Tibial nerve (tissue), 4 donors: ENCODE data around the gene PHC3. TPM values are rescaled to one million over a fixed set of nuclear protein-coding genes. Genes with fewer than 3 reads are reported as not detected.

Source experiments
- DNase-seq, 2 donors: peaks; one replicate each; pipeline ENCODE4 v3.0.0-alpha.2; 2019; ENCODE audit warnings: low spot score in 2 of 2
- H3K27ac ChIP-seq, 4 donors: fragments of 200-600 bp; sonication (generic) in 3 of 4; one replicate each; pipeline ENCODE4 v1.5.1; 2017 to 2019; ENCODE audit warnings: mild to moderate bottlenecking in 1 of 4
- H3K27me3 ChIP-seq, 2 donors: fragments of 200-600 bp; sonication (generic) in 1 of 2; one replicate each; pipeline versions ENCODE4 v1.5.1 to v1.6.0; 2017 to 2019
- H3K36me3 ChIP-seq, 3 donors: fragments of 200-600 bp; sonication (generic); one replicate each; pipeline ENCODE4 v1.5.1; 2018 to 2019
- H3K4me1 ChIP-seq, 4 donors: fragments of 200-600 bp; sonication (generic) in 3 of 4; one replicate each; pipeline ENCODE4 v1.5.1; 2017 to 2019
- H3K4me3 ChIP-seq, 4 donors: fragments of 200-600 bp; sonication (generic) in 3 of 4; one replicate each; pipeline ENCODE4 v1.5.1; 2017 to 2019; ENCODE audit warnings: mild to moderate bottlenecking in 1 of 4, moderate library complexity in 1 of 4
- H3K9me3 ChIP-seq, 4 donors: fragments of 200-600 bp; sonication (generic) in 3 of 4; one replicate each; pipeline ENCODE4 v1.5.1; 2017 to 2019
- CTCF ChIP-seq, 5 experiments: fragments of 200-600 bp in 3 of 5; fragments of 450-650 bp in 2 of 5; sonication (generic) in 3 of 5; IDR thresholded peaks; one replicate each; pipeline ENCODE4 v1.5.1; 2016 to 2019; ENCODE audit warnings: antibody characterized with exemption in 5 of 5, mild to moderate bottlenecking in 3 of 5, moderate library complexity in 2 of 5
- EP300 ChIP-seq, 2 donors: sonication (generic); formaldehyde crosslinking; IDR thresholded peaks; one replicate each; pipeline ENCODE4 v1.6.1; 2017; ENCODE audit warnings: antibody characterized with exemption in 2 of 2, mild to moderate bottlenecking in 1 of 2
- POLR2A ChIP-seq, 2 donors: fragments of 450-650 bp; IDR thresholded peaks; one replicate each; pipeline ENCODE4 v1.6.1; 2017; ENCODE audit warnings: antibody characterized with exemption in 2 of 2, mild to moderate bottlenecking in 2 of 2, moderate library complexity in 2 of 2
- WGBS, 2 donors: methylation state at CpG; one replicate each; pipeline ENCODE4 v1.1.5; 2018; 5-methylcytosine and 5-hydroxymethylcytosine counted together
- total RNA-seq, 4 donors: library from RNA; depleted of rRNA; stranded (reverse); fragments of >200 nt; gene quantifications; one replicate each; pipeline ENCODE4 v1.1.0, GENCODE V29; 2016

PHC3 gene
- total RNA-seq, 4 donors from 2014 or later, result 63.8 to 124 (median 112) TPM

DNA sequence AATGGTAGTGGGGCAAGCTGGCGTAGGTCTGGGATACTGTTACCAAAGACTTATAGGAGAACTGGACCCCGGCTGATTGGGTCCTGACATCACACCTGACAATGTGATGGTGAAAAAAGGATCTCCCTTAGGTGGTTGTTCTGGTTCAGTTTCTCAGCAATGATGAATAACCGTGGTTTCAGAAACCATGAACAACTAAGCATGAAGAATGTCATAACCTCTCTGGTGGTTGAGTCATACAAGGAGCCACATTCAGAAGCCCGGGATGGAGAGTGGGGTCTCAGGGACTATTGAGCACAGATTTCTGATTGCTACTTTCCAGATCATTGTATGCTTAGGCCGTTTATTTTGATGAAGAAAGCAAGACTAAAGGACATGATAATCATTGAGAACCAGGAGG, 126.3 kb downstream of the PHC3 start:
- Histone ChIP-seq H3K4me1 (no peaks in the 10 kb centered on the region), H3K36me3 (no peaks in the 10 kb centered on the region), H3K9me3 (no peaks in the 10 kb centered on the region), H3K27me3 (no peaks in the 10 kb centered on the region), H3K27ac (no peak overlapping the region), H3K4me3 (no peak overlapping the region)
- TF ChIP-seq POLR2A (IDR thresholded peaks at IDR 0.05) (no peak), CTCF (IDR thresholded peaks at IDR 0.05) (no peak), EP300 (IDR thresholded peaks at IDR 0.05) (no peak)
- 86 to 88% methylated on average over 5 of the region's 5 CpGs for WGBS, 2 donors
- DNase-seq, result no peak

DNA sequence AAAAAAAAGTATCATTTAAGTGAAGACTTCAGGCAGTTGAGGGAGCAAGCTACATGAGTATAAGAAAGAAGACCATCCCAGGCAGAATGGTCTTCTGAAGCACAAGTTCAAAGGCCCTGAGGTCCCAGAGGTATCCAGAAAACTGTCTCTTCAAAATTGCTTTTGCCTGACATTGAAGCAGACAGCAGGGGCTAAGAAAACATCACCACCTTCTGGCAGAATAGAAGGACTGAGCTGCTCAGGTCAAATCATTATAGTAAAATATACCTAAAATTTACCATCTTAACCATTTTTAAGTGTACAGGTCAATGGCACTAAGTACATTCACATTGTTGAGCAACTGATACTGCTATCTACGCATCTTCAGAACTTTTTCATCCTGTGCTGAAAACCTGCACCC, 127.3 kb downstream of the PHC3 start:
- TF ChIP-seq EP300 (IDR thresholded peaks at IDR 0.05), result no peak
- TF ChIP-seq POLR2A (IDR thresholded peaks at IDR 0.05), result no peak
- TF ChIP-seq CTCF (IDR thresholded peaks at IDR 0.05), result no peak
- Histone ChIP-seq H3K9me3 (no peaks in the 10 kb centered on the region), H3K27me3 (no peaks in the 10 kb centered on the region), H3K4me3 (no peak overlapping the region), H3K4me1 (no peaks in the 10 kb centered on the region), H3K27ac (no peak overlapping the region), H3K36me3 (no peaks in the 10 kb centered on the region)
- WGBS, 2 donors, result 95 to 97% methylated on average over 1 of the region's 1 CpG
- DNase-seq, result no peak

DNA sequence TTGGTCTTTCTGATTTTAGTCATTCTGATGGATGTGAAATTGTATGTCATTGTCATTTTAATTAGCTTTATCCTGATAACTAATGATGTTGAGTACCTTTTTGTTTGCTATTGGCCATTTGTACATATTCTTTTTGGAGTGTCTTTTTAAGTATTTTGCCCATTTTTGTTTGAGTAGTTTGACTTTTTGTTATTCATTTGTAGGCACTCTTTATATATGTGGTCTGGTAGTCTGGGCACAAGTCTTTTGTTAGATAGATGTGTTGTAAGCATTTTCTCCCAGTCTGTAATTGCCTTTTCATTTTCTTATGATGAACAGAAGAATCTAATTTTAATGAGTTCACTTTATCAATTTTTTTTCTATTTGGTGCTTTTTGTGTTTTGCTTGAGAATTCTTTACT, 129.1 kb downstream of the PHC3 start:
- no peaks in the 10 kb centered on the region for H3K9me3 ChIP-seq
- no peaks in the 10 kb centered on the region for H3K4me1 ChIP-seq
- no peak overlapping the region for H3K4me3 ChIP-seq
- H3K27ac ChIP-seq, result no peak overlapping the region
- H3K27me3 ChIP-seq, result no peaks in the 10 kb centered on the region
- no peaks in the 10 kb centered on the region for H3K36me3 ChIP-seq
- DNase-seq, result no peak
- TF ChIP-seq CTCF (IDR thresholded peaks at IDR 0.05), result no peak
- no peak for TF ChIP-seq EP300 (IDR thresholded peaks at IDR 0.05)
- TF ChIP-seq POLR2A (IDR thresholded peaks at IDR 0.05), result no peak

- Histone ChIP-seq H3K9me3 (no peaks in the 10 kb centered on the region), H3K36me3 (no peaks in the 10 kb centered on the region), H3K27ac (no peak overlapping the region), H3K27me3 (no peaks in the 10 kb centered on the region), H3K4me1 (no peaks in the 10 kb centered on the region), H3K4me3 (no peak overlapping the region)
- WGBS, 2 donors, result 81 to 86% methylated on average over 4 of the region's 4 CpGs
- DNase-seq, result no peak
- TF ChIP-seq POLR2A (IDR thresholded peaks at IDR 0.05), result no peak
- TF ChIP-seq EP300 (IDR thresholded peaks at IDR 0.05), result no peak
- TF ChIP-seq CTCF (IDR thresholded peaks at IDR 0.05), result no peak
These were observed 130.8 kb downstream of the PHC3 start for GRCh38 chr3:170050753-170051152.

DNA sequence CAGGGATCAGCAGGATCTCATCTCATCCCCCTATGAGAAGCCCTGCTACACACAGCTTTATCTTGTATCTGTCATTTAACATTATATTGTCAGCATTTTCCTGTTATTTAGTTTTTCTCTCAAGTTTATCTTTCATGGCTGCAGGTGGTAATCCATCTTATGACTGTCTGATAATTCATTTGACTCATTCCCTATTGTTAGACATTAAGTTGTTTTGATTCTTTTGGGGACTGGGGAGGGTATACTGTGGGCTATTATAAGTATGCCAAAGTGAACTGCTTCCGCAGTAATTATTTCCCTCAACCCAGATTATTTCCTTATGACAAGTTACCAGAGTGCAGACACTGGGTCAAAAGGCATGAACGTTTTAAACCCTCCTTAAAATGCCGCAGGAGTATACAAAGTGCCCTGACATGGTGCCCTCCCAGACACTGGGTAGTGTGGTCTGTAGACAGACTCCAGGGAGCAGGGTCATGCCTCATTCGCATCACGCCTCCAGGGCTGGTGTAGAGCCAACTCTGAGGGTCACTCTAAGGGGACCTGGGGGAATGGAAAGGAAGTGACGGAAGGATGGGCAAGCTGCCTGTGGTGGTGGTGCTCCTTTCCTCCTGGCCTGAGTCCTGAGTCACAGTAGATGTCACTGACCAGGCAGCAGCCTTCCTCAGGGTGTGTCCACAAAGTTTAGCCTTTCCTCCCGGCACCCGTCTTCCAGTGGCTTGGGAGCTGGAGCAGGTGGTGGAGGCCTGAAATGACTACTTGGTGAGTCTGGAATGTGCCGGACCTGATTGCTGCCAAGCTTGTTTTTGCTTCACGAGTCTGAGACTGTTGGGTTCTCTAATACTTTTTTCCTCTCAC, 132.2 kb downstream of the PHC3 start:
- Histone ChIP-seq H3K4me3 (no peak overlapping the region), H3K27ac (no peak overlapping the region), H3K27me3 (no peaks in the 10 kb centered on the region), H3K36me3 (no peaks in the 10 kb centered on the region), H3K4me1 (no peaks in the 10 kb centered on the region), H3K9me3 (no peaks in the 10 kb centered on the region)
- DNase-seq, result no peak
- 48 to 50% methylated on average over 10 of the region's 10 CpGs for WGBS, 2 donors
- TF ChIP-seq CTCF (IDR thresholded peaks at IDR 0.05) (no peak), POLR2A (IDR thresholded peaks at IDR 0.05) (no peak), EP300 (IDR thresholded peaks at IDR 0.05) (no peak)
